ENCODE data around the gene PTPRN2. TPM values are rescaled to one million over a fixed set of nuclear protein-coding genes. Genes with fewer than 3 reads are reported as not detected.

The PTPRN2 gene
- total RNA-seq, 1 experiment from 2014 or later = 2.1 TPM

GRCh38 chr7:157661611-157661975 lies 926.0 kb downstream of the PTPRN2 start:
- no peak overlapping the region for H3K27ac ChIP-seq (ENCODE audit: low read depth, low read length)
- no peak for DNase-seq (ENCODE audit: low read depth, low spot score)
- H3K79me2 ChIP-seq (ENCODE audit: insufficient read depth, low read length) = peaks cover 7% of the 10 kb centered on the region; the same call in 1 of the 2 replicates
- no peaks in the 10 kb centered on the region for H3K27me3 ChIP-seq (ENCODE audit: insufficient read depth, low read length)
- BruUV-seq (replicated peaks) = no TSS peak
- ChIA-PET POLR2A (no interaction called here), CTCF (no interaction called here), RAD21 (ENCODE audit: low non-redundant PET in 1 of 2, low total read pairs in 2 of 2, uncharacterized antibody in 2 of 2, unreplicated experiment in 2 of 2) (no interaction called here)
- H3K4me1 ChIP-seq (ENCODE audit: control insufficient read depth in 1 of 2, insufficient read depth in 2 of 2, low read length in 2 of 2) = peaks cover 7 to 35% of the 10 kb centered on the region in 2 experiments; a peak in 3 of 4 replicates
- no peak for ATAC-seq
- H3K4me2 ChIP-seq (ENCODE audit: low read length) = no peak overlapping the region
- H2AFZ ChIP-seq (ENCODE audit: low read depth, low read length, poor library complexity, severe bottlenecking) = no peak overlapping the region
- H3K9me3 ChIP-seq (ENCODE audit: control insufficient read depth in 1 of 2, insufficient read depth in 1 of 2, low read depth in 1 of 2, low read length in 2 of 2) = no peaks in the 10 kb centered on the region
- no peaks in the 10 kb centered on the region for H3K36me3 ChIP-seq (ENCODE audit: control insufficient read depth in 1 of 2, insufficient read depth in 2 of 2, low read length in 2 of 2)
- no peaks in the 10 kb centered on the region for H3K9me2 ChIP-seq (ENCODE audit: insufficient read depth)
- H3K4me3 ChIP-seq (replicated peaks in 1 of 2; ENCODE audit: low read depth in 1 of 2, low read length in 2 of 2) = no peak overlapping the region
- no peak for TF ChIP-seq ZBTB33 (IDR thresholded peaks at IDR 0.05; ENCODE audit: extremely low read depth, insufficient replicate concordance, low read length)
- TF ChIP-seq MAX (IDR thresholded peaks at IDR 0.05) = no peak
- TF ChIP-seq CTCF (IDR thresholded peaks at IDR 0.05 in 2 of 3, conservative IDR thresholded peaks at IDR 0.05 in 1 of 3; ENCODE audit: borderline replicate concordance in 1 of 3, insufficient read depth in 1 of 3, low read depth in 2 of 3, low read length in 2 of 3) = no peak
- no peak for TF ChIP-seq REST (IDR thresholded peaks at IDR 0.05; ENCODE audit: low read depth)
- no peak for TF ChIP-seq FOSL1 (IDR thresholded peaks at IDR 0.05; ENCODE audit: low read depth)
- no peak for TF ChIP-seq EGR1 (IDR thresholded peaks at IDR 0.05; ENCODE audit: low read depth)
- TF ChIP-seq RAD21 (IDR thresholded peaks at IDR 0.05; ENCODE audit: low read depth) = no peak
- no peak for TF ChIP-seq SRF (IDR thresholded peaks at IDR 0.05; ENCODE audit: low read depth)
- no peak for TF ChIP-seq ATF3 (IDR thresholded peaks at IDR 0.05)
- TF ChIP-seq ELF1 (IDR thresholded peaks at IDR 0.05; ENCODE audit: borderline replicate concordance, low read depth) = no peak
- no peak for TF ChIP-seq CEBPB (IDR thresholded peaks at IDR 0.05; ENCODE audit: low read depth)
- TF ChIP-seq TCF7L2 (IDR thresholded peaks at IDR 0.05; ENCODE audit: borderline replicate concordance, extremely low read depth, insufficient read depth, insufficient read length) = no peak
- no peak for TF ChIP-seq ZNF274 (IDR thresholded peaks at IDR 0.05; ENCODE audit: low read depth, low read length)
- TF ChIP-seq POLR2A (IDR thresholded peaks at IDR 0.05; ENCODE audit: borderline replicate concordance, extremely low read depth, insufficient read depth, insufficient read length) = no peak
- TF ChIP-seq SP1 (IDR thresholded peaks at IDR 0.05; ENCODE audit: low read depth) = no peak
- TF ChIP-seq ZFX (IDR thresholded peaks at IDR 0.05) = no peak
- no peak for TF ChIP-seq POLR2AphosphoS5 (IDR thresholded peaks at IDR 0.05; ENCODE audit: low read depth, low read length)
- TF ChIP-seq EZH2 (IDR thresholded peaks at IDR 0.05) = no peak
- TF ChIP-seq SIN3A (IDR thresholded peaks at IDR 0.05; ENCODE audit: low read depth) = no peak
- no peak for TF ChIP-seq EZH2phosphoT487 (IDR thresholded peaks at IDR 0.05; ENCODE audit: borderline replicate concordance)
- no peaks in the 10 kb centered on the region for H4K20me1 ChIP-seq (ENCODE audit: insufficient read depth)
- H3K9ac ChIP-seq (ENCODE audit: low read length) = no peak overlapping the region
- intact Hi-C loops (cut with micrococcal nuclease) = no loop called here
